Stomach (tissue), 9 donors: ENCODE measurements around the gene AGFG1. TPM values are rescaled to one million over a fixed set of nuclear protein-coding genes. Genes with fewer than 3 reads are reported as not detected.
A peak's percentile ranks its signal among the peaks of the same experiment; 100 is the strongest.

ENCODE experiments used
- DNase-seq, 2 donors: peaks; one replicate each; pipeline versions ENCODE4 v3.0.0 to v3.0.0-alpha.2; 2013 to 2019
- H3K27ac ChIP-seq, 5 donors: fragments of 200-600 bp in 4 of 5; sonication (generic) in 4 of 5; one replicate each; pipeline ENCODE4 v1.5.1; 2013 to 2019; ENCODE audit warnings: mild to moderate bottlenecking in 1 of 5, moderate library complexity in 1 of 5
- H3K27me3 ChIP-seq, 3 donors: fragments of 200-600 bp; sonication (generic); one replicate each; pipeline ENCODE4 v1.5.1; 2017 to 2019; ENCODE audit warnings: mixed run types in 1 of 3
- H3K36me3 ChIP-seq, 4 donors: fragments of 200-600 bp; sonication (generic); 1 replicate in 3 of 4; 2 replicates in 1 of 4; pipeline ENCODE4 v1.5.1; 2016 to 2019
- H3K4me1 ChIP-seq, 4 donors: fragments of 200-600 bp; sonication (generic); one replicate each; pipeline ENCODE4 v1.5.1; 2016 to 2019
- H3K4me3 ChIP-seq, 4 donors: fragments of 200-600 bp; sonication (generic) in 3 of 4; one replicate each; pipeline ENCODE4 v1.5.1; 2016 to 2019; ENCODE audit warnings: mild to moderate bottlenecking in 1 of 4
- H3K9me3 ChIP-seq, 4 donors: fragments of 200-600 bp; sonication (generic); one replicate each; pipeline ENCODE4 v1.5.1; 2016 to 2019
- EP300 ChIP-seq: sonication (generic); formaldehyde crosslinking; IDR thresholded peaks from one replicate; pipeline ENCODE4 v1.6.1; 2017; ENCODE audit warnings: antibody characterized with exemption
- POLR2A ChIP-seq, 4 donors: fragments of 450-650 bp; IDR thresholded peaks; one replicate each; pipeline ENCODE4 v1.6.1; 2016; ENCODE audit warnings: antibody characterized with exemption in 4 of 4, control low read depth in 2 of 4, mild to moderate bottlenecking in 1 of 4, moderate library complexity in 1 of 4
- POLR2AphosphoS5 ChIP-seq, 3 donors: sonication (generic); formaldehyde crosslinking; IDR thresholded peaks; one replicate each; pipeline ENCODE4 v1.6.1; 2016; ENCODE audit warnings: antibody characterized with exemption in 3 of 3
- WGBS, 5 donors: extraction: QIAGEN DNeasy Blood & Tissue Kit in 3 of 5; methylation state at CpG; one replicate each; pipeline versions ENCODE4 v1.1.5 to v1.1.7; 2013 to 2018; 5-methylcytosine and 5-hydroxymethylcytosine counted together
- intact Hi-C: fragments of 100-400 bp; cut with DNase I; formaldehyde crosslinking; loops from one replicate; pipeline ENCODE4 v1.15.1; 2023; ENCODE audit warnings: low total_unique reads
- polyA plus RNA-seq, 3 donors: library from polyadenylated mRNA; stranded (reverse); fragments of 200-250 nt; gene quantifications; one replicate each; pipeline ENCODE4 v1.2.3, GENCODE V29; 2013
- total RNA-seq, 5 donors: library from RNA; depleted of rRNA; stranded (reverse); fragments of >200 nt; gene quantifications; one replicate each; pipeline versions ENCODE4 v1.1.0 to v1.2.3, GENCODE V29; 2014 to 2016
- TF ChIP-seq, protein P1 (sequence below), 7 experiments: fragments of 450-650 bp in 4 of 7; fragments of 200-600 bp in 3 of 7; sonication (generic) in 3 of 7; IDR thresholded peaks; one replicate each; pipeline ENCODE4 v1.5.1; 2016 to 2019; ENCODE audit warnings: antibody characterized with exemption in 7 of 7, control low read depth in 2 of 7, mild to moderate bottlenecking in 1 of 7
- donor health status: healthy with polysubstance abuse.
- donor health status: Bipolar disorder and iron deficiency.
- donor health status: healthy.

AGFG1 gene
- total and polyA plus RNA-seq, 8 donors: 16.1 to 119 (median 35.7) TPM

DNA sequence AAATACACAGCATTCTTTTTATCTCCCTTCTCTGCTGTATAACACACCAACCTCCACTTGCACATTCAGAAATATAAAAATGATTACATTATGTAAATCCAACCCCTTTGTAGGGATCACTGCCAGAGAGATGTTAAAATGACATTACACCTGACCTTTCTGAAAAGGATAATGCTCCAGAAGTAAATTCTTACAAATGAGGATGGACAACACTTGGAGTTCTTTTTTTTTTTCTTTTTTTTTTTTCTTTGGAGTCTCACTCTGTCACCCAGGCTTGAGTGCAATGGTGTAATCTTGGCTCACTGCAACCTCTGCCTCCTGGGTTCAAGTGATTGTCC, 20.3 kb upstream of the AGFG1 start:
- Histone ChIP-seq H3K4me3 (no peak overlapping the region), H3K27me3 (no peaks in the 10 kb centered on the region), H3K27ac (peak overlapping the region in 4 of 5 donors; percentile 63 to 82 (median 72)), H3K4me1 (peaks cover 8 to 25% (median 8%) of the 10 kb centered on the region in 4 donors), H3K9me3 (no peaks in the 10 kb centered on the region), H3K36me3 (no peaks in the 10 kb centered on the region)
- TF ChIP-seq POLR2AphosphoS5 (IDR thresholded peaks at IDR 0.05): no peak
- TF ChIP-seq, protein P1, sequence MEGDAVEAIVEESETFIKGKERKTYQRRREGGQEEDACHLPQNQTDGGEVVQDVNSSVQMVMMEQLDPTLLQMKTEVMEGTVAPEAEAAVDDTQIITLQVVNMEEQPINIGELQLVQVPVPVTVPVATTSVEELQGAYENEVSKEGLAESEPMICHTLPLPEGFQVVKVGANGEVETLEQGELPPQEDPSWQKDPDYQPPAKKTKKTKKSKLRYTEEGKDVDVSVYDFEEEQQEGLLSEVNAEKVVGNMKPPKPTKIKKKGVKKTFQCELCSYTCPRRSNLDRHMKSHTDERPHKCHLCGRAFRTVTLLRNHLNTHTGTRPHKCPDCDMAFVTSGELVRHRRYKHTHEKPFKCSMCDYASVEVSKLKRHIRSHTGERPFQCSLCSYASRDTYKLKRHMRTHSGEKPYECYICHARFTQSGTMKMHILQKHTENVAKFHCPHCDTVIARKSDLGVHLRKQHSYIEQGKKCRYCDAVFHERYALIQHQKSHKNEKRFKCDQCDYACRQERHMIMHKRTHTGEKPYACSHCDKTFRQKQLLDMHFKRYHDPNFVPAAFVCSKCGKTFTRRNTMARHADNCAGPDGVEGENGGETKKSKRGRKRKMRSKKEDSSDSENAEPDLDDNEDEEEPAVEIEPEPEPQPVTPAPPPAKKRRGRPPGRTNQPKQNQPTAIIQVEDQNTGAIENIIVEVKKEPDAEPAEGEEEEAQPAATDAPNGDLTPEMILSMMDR (IDR thresholded peaks at IDR 0.05): no peak
- TF ChIP-seq EP300: no peak
- TF ChIP-seq POLR2A (IDR thresholded peaks at IDR 0.05): no peak
- no peak for DNase-seq
- intact Hi-C loops: no loop called here

- DNase-seq: no peak
- 97 to 100% (median 100%) methylated on average over 1 of the region's 1 CpG for WGBS, 5 donors
- no peaks in the 10 kb centered on the region for H3K9me3 ChIP-seq
- H3K36me3 ChIP-seq: no peaks in the 10 kb centered on the region
- H3K27me3 ChIP-seq: no peaks in the 10 kb centered on the region
- H3K4me3 ChIP-seq: no peak overlapping the region
- no peak overlapping the region for H3K27ac ChIP-seq
- no peak for TF ChIP-seq POLR2A (IDR thresholded peaks at IDR 0.05)
- TF ChIP-seq EP300: no peak
- TF ChIP-seq POLR2AphosphoS5 (IDR thresholded peaks at IDR 0.05): no peak
- TF ChIP-seq, protein P1 (IDR thresholded peaks at IDR 0.05): no peak
- H3K4me1 ChIP-seq: peaks cover 8 to 25% (median 8%) of the 10 kb centered on the region in 4 donors
- intact Hi-C loops: no loop called here
Observed at GRCh38 chr2:227453810-227454209, 18.1 kb upstream of the AGFG1 start.

- Histone ChIP-seq H3K27ac (no peak overlapping the region), H3K4me1 (peaks cover 8 to 24% (median 8%) of the 10 kb centered on the region in 4 donors), H3K9me3 (no peaks in the 10 kb centered on the region), H3K36me3 (no peaks in the 10 kb centered on the region), H3K4me3 (no peak overlapping the region), H3K27me3 (no peaks in the 10 kb centered on the region)
- DNase-seq: no peak
- intact Hi-C loops: no loop called here
- no peak for TF ChIP-seq POLR2AphosphoS5 (IDR thresholded peaks at IDR 0.05)
- TF ChIP-seq EP300: no peak
- TF ChIP-seq POLR2A (IDR thresholded peaks at IDR 0.05): no peak
- TF ChIP-seq, protein P1 (IDR thresholded peaks at IDR 0.05): no peak
Observed at GRCh38 chr2:227454323-227454860, 17.6 kb upstream of the AGFG1 start.

GRCh38 chr2:227455200-227455599, 16.8 kb upstream of the AGFG1 start:
- H3K36me3 ChIP-seq: no peaks in the 10 kb centered on the region
- intact Hi-C loops: no loop called here
- WGBS, 5 donors: 32 to 70% (median 46%) methylated on average over 2 of the region's 2 CpGs
- no peak overlapping the region for H3K4me3 ChIP-seq
- TF ChIP-seq EP300: no peak
- no peak for TF ChIP-seq POLR2AphosphoS5 (IDR thresholded peaks at IDR 0.05)
- TF ChIP-seq, protein P1 (IDR thresholded peaks at IDR 0.05): no peak
- TF ChIP-seq POLR2A (IDR thresholded peaks at IDR 0.05): no peak
- H3K27me3 ChIP-seq: no peaks in the 10 kb centered on the region
- H3K4me1 ChIP-seq: peaks cover 8 to 18% (median 8%) of the 10 kb centered on the region in 4 donors
- DNase-seq: no peak
- no peak overlapping the region for H3K27ac ChIP-seq
- H3K9me3 ChIP-seq: no peaks in the 10 kb centered on the region
